Spleen (tissue), 11 donors: ENCODE data around the gene SAA1. TPM values are rescaled to one million over a fixed set of nuclear protein-coding genes. Genes with fewer than 3 reads are reported as not detected.
"Not testable (repeated sequence)": the region's sequence is repeated elsewhere in the genome, so short reads cannot be mapped to it uniquely, and the experiment has no call there.

Source experiments
- DNase-seq: peaks from one replicate; pipeline ENCODE4 v3.0.0-alpha.2; 2020
- H3K27ac ChIP-seq, 8 donors: fragments of 200-600 bp; sonication (generic) in 7 of 8; 1 replicate in 4 of 8; 2 replicates in 4 of 8; pipeline versions ENCODE4 v1.5.0 to v1.8.0; 2016 to 2021; ENCODE audit warnings: inconsistent platforms in 4 of 8, mild to moderate bottlenecking in 4 of 8, moderate library complexity in 1 of 8
- H3K27me3 ChIP-seq, 7 donors: fragments of 200-600 bp; sonication (generic) in 6 of 7; replicated peaks in 1 of 7; 1 replicate in 4 of 7; 2 replicates in 3 of 7; pipeline versions ENCODE4 v1.5.0 to v1.8.0; 2016 to 2021; ENCODE audit warnings: inconsistent platforms in 3 of 7, mild to moderate bottlenecking in 1 of 7
- H3K36me3 ChIP-seq, 6 donors: fragments of 200-600 bp; sonication (generic) in 5 of 6; 1 replicate in 4 of 6; 2 replicates in 2 of 6; pipeline versions ENCODE4 v1.5.0 to v1.8.0; 2016 to 2021; ENCODE audit warnings: inconsistent platforms in 2 of 6
- H3K4me1 ChIP-seq, 6 donors: fragments of 200-600 bp; sonication (generic) in 5 of 6; 1 replicate in 3 of 6; 2 replicates in 3 of 6; pipeline versions ENCODE4 v1.5.0 to v1.8.0; 2016 to 2021; ENCODE audit warnings: inconsistent platforms in 3 of 6
- H3K4me3 ChIP-seq, 8 donors: fragments of 200-600 bp; sonication (generic) in 7 of 8; 1 replicate in 4 of 8; 2 replicates in 4 of 8; pipeline versions ENCODE4 v1.5.0 to v1.8.0; 2016 to 2021; ENCODE audit warnings: inconsistent platforms in 4 of 8, mild to moderate bottlenecking in 4 of 8, moderate library complexity in 2 of 8
- H3K9me3 ChIP-seq, 8 donors: fragments of 200-600 bp; sonication (generic) in 7 of 8; 1 replicate in 4 of 8; 2 replicates in 4 of 8; pipeline versions ENCODE4 v1.5.0 to v1.8.0; 2016 to 2021; ENCODE audit warnings: inconsistent platforms in 4 of 8
- POLR2A ChIP-seq, 3 donors: fragments of 450-650 bp; IDR thresholded peaks; one replicate each; pipeline ENCODE4 v1.5.1; 2017; ENCODE audit warnings: antibody characterized with exemption in 3 of 3, mild to moderate bottlenecking in 1 of 3
- POLR2AphosphoS5 ChIP-seq, 3 donors: sonication (generic); formaldehyde crosslinking; IDR thresholded peaks; one replicate each; pipeline ENCODE4 v1.5.1; 2017; ENCODE audit warnings: antibody characterized with exemption in 3 of 3
- WGBS, 5 donors: extraction: QIAGEN DNeasy Blood & Tissue Kit in 3 of 5; methylation state at CpG; one replicate each; pipeline versions ENCODE4 v1.1.5 to v1.1.7; 2013 to 2018; 5-methylcytosine and 5-hydroxymethylcytosine counted together
- intact Hi-C: fragments of 100-400 bp; cut with DNase I; formaldehyde crosslinking; loops from one replicate; pipeline ENCODE4 v1.15.0; 2023; ENCODE audit warnings: low total_unique reads
- polyA plus RNA-seq, 3 donors: library from polyadenylated mRNA; stranded (reverse); fragments of 200-250 nt; gene quantifications; one replicate each; pipeline ENCODE4 v1.2.1, GENCODE V29; 2013
- total RNA-seq, 7 donors: library from RNA; depleted of rRNA in 3 of 7; stranded (reverse); fragments of >200 nt in 3 of 7; fragmentation: NEBNext Ultra II Directional in 4 of 7; extraction: Animal tissue kit (Norgen Biotek cat#: 25700) in 4 of 7; gene quantifications; one replicate each; pipeline versions ENCODE4 v1.1.0 to v1.2.1, GENCODE V29; 2016 to 2021
- TF ChIP-seq, protein P1 (sequence below), 11 experiments: fragments of 200-600 bp in 7 of 11; fragments of 450-650 bp in 4 of 11; sonication (generic) in 4 of 11; IDR thresholded peaks in 8 of 11; conservative IDR thresholded peaks in 3 of 11; 1 replicate in 7 of 11; 2 replicates in 4 of 11; pipeline versions ENCODE4 v1.4.0 to v1.8.0; 2016 to 2021; ENCODE audit warnings: antibody characterized with exemption in 11 of 11, inconsistent platforms in 4 of 11, mild to moderate bottlenecking in 1 of 11
- donor health status: healthy with polysubstance abuse.
- donor health status: DM: no; HTN: no; CAD: no; lungs with moderate emphysema.
- donor health status: DM: no; HTN: no; CAD: no.
- donor health status: Bipolar disorder and iron deficiency.
- donor health status: healthy.
- donor health status: DM: no; HTN: no; CAD: no.
- donor health status: DM: yes; HTN: yes; CAD: no.

Gene SAA1
- total and polyA plus RNA-seq, 10 donors: 1.0 to 84.3 (median 4.2) TPM; not detected in 2

DNA sequence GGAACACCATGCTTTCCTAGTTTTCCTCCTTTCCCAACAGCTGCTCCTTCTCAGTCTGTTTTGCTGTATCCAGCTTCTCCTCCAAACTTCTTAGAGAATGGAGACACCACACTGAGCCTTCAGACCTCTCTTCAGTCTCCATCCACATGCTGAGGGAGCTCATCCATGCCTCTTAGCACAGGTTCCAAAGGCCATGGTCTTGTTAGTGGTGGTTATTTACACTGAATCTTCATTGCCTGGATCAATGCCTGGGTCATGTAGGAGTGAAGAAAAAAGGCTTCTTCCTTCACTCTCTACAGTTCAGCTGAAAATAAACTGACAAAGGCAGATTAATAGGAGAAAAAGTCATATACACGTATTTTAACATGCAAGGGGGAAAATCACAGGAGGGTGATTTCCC, 26.4 kb upstream of the SAA1 start:
- Histone ChIP-seq H3K27ac (no peak overlapping the region), H3K36me3 (no peaks in the 10 kb centered on the region), H3K9me3 (peaks cover 0 to 6% (median 0%) of the 10 kb centered on the region in 8 donors), H3K4me1 (no peaks in the 10 kb centered on the region), H3K4me3 (no peak overlapping the region), H3K27me3 (peaks cover 0 to 13% (median 0%) of the 10 kb centered on the region in 7 donors)
- WGBS, 5 donors: 76 to 90% (median 82%) methylated on average over 1 of the region's 1 CpG
- DNase-seq: no peak
- TF ChIP-seq POLR2AphosphoS5 (IDR thresholded peaks at IDR 0.05) (no peak), POLR2A (IDR thresholded peaks at IDR 0.05) (no peak)
- TF ChIP-seq, protein P1, sequence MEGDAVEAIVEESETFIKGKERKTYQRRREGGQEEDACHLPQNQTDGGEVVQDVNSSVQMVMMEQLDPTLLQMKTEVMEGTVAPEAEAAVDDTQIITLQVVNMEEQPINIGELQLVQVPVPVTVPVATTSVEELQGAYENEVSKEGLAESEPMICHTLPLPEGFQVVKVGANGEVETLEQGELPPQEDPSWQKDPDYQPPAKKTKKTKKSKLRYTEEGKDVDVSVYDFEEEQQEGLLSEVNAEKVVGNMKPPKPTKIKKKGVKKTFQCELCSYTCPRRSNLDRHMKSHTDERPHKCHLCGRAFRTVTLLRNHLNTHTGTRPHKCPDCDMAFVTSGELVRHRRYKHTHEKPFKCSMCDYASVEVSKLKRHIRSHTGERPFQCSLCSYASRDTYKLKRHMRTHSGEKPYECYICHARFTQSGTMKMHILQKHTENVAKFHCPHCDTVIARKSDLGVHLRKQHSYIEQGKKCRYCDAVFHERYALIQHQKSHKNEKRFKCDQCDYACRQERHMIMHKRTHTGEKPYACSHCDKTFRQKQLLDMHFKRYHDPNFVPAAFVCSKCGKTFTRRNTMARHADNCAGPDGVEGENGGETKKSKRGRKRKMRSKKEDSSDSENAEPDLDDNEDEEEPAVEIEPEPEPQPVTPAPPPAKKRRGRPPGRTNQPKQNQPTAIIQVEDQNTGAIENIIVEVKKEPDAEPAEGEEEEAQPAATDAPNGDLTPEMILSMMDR (IDR thresholded peaks at IDR 0.05 in 8 of 11, conservative IDR thresholded peaks at IDR 0.05 in 3 of 11): no peak
- intact Hi-C loops: no loop called here

DNA sequence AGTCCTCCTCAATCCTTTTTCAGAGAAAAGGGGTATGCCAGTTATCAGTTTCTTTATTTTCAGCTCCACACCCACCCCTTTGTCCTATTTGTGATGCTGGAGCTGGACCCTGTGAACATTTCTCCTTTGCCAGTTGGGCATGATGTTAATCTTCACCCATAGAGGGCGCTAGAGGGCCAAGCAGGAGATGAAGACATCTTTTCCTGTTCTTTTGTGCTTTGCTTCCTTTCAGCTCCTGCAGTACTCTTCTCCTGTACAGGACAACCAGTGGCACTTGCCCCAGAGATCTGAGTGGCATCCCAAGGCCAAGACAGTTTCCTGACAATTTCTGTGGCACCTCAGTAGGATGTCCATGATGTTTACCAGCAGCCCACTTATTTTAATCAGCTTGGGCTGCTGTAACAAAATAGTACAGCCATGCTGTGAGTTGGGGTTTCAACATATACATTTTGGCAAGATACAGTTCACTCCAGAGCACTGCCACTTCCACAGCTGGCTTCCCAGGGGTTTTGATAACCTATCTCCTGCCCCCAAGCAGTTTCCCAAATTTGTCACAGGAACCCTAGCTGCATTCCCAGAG, 22.2 kb upstream of the SAA1 start:
- Histone ChIP-seq H3K4me3 (no peak overlapping the region), H3K36me3 (no peaks in the 10 kb centered on the region), H3K4me1 (peaks cover 0 to 10% (median 0%) of the 10 kb centered on the region in 6 donors), H3K9me3 (peaks cover 0 to 6% (median 0%) of the 10 kb centered on the region in 8 donors), H3K27me3 (peaks cover 0 to 8% (median 0%) of the 10 kb centered on the region in 7 donors), H3K27ac (no peak overlapping the region)
- DNase-seq: no peak
- TF ChIP-seq POLR2A (IDR thresholded peaks at IDR 0.05) (no peak), POLR2AphosphoS5 (IDR thresholded peaks at IDR 0.05) (peak in 1 of 3 donors; percentile 37)
- TF ChIP-seq, protein P1 (IDR thresholded peaks at IDR 0.05 in 8 of 11, conservative IDR thresholded peaks at IDR 0.05 in 3 of 11): peak; percentile 52 to 85 (median 70)
- intact Hi-C loops: no loop called here
- whole genome bisulfite sequencing, 5 donors: 0% methylated on average over 1 of the region's 1 CpG

DNA sequence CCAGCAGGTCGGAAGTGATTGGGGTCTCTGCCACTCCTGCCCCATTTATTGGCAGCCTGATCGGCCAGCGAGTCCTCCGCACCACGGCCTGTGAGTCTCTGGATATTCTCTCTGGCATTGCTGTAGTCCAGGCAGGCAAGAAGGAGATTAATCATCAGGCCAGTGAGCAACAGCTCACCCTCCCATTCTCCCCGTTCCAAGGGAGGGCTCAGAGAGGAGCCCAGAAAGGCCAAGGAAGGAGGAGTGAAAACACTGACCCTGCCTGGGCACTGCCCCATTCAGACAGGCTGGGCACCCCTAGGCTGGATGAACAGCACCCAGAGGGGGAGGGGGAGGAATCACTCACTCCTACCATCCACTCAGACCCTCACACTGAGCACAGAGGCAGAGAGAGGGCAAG, 20.7 kb upstream of the SAA1 start:
- no peak overlapping the region for H3K4me3 ChIP-seq
- peaks cover 0 to 6% (median 0%) of the 10 kb centered on the region in 8 donors for H3K9me3 ChIP-seq
- intact Hi-C loops: no loop called here
- no peaks in the 10 kb centered on the region for H3K36me3 ChIP-seq
- no peaks in the 10 kb centered on the region for H3K27me3 ChIP-seq
- H3K27ac ChIP-seq: no peak overlapping the region
- TF ChIP-seq, protein P1 (IDR thresholded peaks at IDR 0.05 in 8 of 11, conservative IDR thresholded peaks at IDR 0.05 in 3 of 11): no peak
- no peak for TF ChIP-seq POLR2A (IDR thresholded peaks at IDR 0.05)
- no peak for TF ChIP-seq POLR2AphosphoS5 (IDR thresholded peaks at IDR 0.05)
- 59 to 84% (median 67%) methylated on average over 5 to 6 of the region's 6 CpGs for WGBS, 5 donors
- no peak for DNase-seq
- peaks cover 0 to 10% (median 0%) of the 10 kb centered on the region in 6 donors for H3K4me1 ChIP-seq

DNA sequence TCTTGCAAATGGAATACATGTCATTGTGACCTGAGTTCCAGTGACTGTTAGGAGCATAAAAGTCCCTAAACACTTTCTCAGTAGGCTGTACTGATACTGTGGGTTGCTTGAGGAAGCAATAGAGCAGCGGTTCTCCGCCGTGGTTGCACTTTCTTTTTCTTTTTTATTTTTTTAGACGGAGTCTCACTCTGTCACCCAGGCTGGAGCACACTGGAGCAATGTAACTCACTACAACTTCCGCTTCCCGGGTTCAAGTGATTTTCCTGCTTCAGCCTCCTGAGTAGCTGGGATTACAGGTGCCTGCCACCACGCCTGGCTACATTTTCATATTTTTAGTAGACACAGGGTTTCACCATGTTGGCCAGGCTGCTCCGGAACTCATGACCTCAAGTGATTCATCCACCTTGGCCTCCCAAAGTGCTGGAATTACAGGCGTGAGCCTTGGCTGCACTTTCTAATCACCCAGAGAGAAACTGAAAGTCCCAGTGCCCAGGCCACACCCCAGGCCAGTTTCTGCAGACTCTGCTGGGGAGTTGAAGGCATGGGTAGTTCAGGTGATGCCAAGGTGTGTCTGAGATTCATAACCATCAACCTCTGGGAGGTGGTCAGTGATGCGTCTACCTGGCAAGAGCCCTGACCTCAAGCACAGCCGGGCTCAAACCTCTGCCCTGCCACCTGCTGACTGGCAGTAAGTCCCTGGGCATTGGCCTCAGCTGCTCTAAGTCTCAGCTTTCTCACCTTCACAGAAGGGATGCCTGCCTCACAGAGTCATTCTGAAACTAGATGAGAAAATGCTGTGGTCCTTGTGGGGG, 19.5 kb upstream of the SAA1 start:
- DNase-seq, H3K36me3 ChIP-seq, intact Hi-C loops, H3K4me1 ChIP-seq, H3K27me3 ChIP-seq, H3K9me3 ChIP-seq: not testable (repeated sequence)
- H3K4me3 ChIP-seq: peak overlapping the region in 2 of 8 donors; percentile 7 to 48
- peak overlapping the region in 5 of 8 donors; percentile 22 to 75 (median 62) for H3K27ac ChIP-seq
- WGBS, 5 donors: 47 to 63% (median 54%) methylated on average over 9 to 11 of the region's 11 CpGs

DNA sequence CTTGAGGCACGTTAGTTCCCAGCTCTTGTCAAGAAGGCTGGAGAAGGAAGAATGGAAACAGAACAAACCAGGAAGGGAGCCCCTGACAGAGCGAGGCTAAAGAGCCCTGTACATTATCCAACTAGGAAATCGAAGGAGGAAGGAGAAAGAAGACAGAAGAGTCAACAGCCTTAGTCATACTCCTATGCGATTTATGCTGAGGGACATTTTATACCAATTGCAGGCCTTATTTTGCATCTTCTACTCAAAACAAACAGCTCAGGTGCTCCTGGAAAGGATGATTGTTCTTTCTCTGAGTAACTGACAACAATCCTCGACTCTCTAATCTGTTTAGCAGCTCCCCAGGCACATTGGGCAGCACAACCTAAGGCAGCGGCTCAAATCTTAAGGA, 18.9 kb upstream of the SAA1 start:
- DNase-seq, H3K4me1 ChIP-seq, H3K36me3 ChIP-seq, H3K4me3 ChIP-seq, H3K9me3 ChIP-seq, intact Hi-C loops, H3K27me3 ChIP-seq: not testable (repeated sequence)
- peak overlapping the region in 4 of 8 donors; percentile 62 to 75 (median 64) for H3K27ac ChIP-seq
- 42 to 68% (median 59%) methylated on average over 1 to 3 of the region's 6 CpGs for WGBS, 5 donors
